Chondrocyte (in vitro differentiated cells): Measurements from ENCODE around the gene ARRB2. TPM values are rescaled to one million over a fixed set of nuclear protein-coding genes. Genes with fewer than 3 reads are reported as not detected.

ENCODE experiments used
- DNase-seq: peaks from one replicate; pipeline ENCODE4 v3.0.0; 2021; ENCODE audit warnings: mixed read lengths, low spot score
- H3K27ac Mint-ChIP-seq: one replicate; pipeline ENCODE4 v1.8.0; 2021; ENCODE audit warnings: mild to moderate bottlenecking, moderate library complexity, mixed read lengths; ENCODE audit not compliant: unreplicated experiment
- H3K27me3 Mint-ChIP-seq: 2 replicates; pipeline ENCODE4 v1.8.0; 2021; ENCODE audit warnings: low read depth, mixed read lengths
- H3K36me3 Mint-ChIP-seq: 2 replicates; pipeline ENCODE4 v1.8.0; 2021; ENCODE audit warnings: low read depth, mixed read lengths
- H3K4me1 Mint-ChIP-seq: 2 replicates; pipeline ENCODE4 v1.8.0; 2021; ENCODE audit warnings: low read depth, mild to moderate bottlenecking, mixed read lengths
- H3K4me3 Mint-ChIP-seq: one replicate; pipeline ENCODE4 v1.8.0; 2021; ENCODE audit warnings: mild to moderate bottlenecking, moderate library complexity, mixed read lengths; ENCODE audit not compliant: unreplicated experiment
- H3K9me3 Mint-ChIP-seq: 2 replicates; pipeline ENCODE4 v1.8.0; 2021; ENCODE audit warnings: low read depth, mixed read lengths
- CTCF ChIP-seq: fragments of 200-600 bp; sonication (generic); IDR thresholded peaks from 2 replicates; pipeline ENCODE4 v1.5.0; 2021; ENCODE audit warnings: antibody characterized with exemption, mild to moderate bottlenecking, moderate library complexity
- total RNA-seq: library from RNA; stranded (reverse); gene quantifications from 3 replicates; pipeline ENCODE4 v1.2.1, GENCODE V29; 2021

The ARRB2 gene
- total RNA-seq, 1 donor from 2014 or later: 7.2 TPM

- no peaks in the 10 kb centered on the region for H3K36me3 Mint-ChIP-seq
- H3K4me1 Mint-ChIP-seq: peaks cover 5% of the 10 kb centered on the region
- no peak for TF ChIP-seq CTCF
- DNase-seq: no peak
- H3K9me3 Mint-ChIP-seq: no peaks in the 10 kb centered on the region
- no peak overlapping the region for H3K4me3 Mint-ChIP-seq
- H3K27ac Mint-ChIP-seq: no peak overlapping the region
- H3K27me3 Mint-ChIP-seq: peaks cover 2% of the 10 kb centered on the region
These were observed 10.4 kb downstream of the ARRB2 start for GRCh38 chr17:4720787-4721186.

- TF ChIP-seq CTCF: no peak
- Mint-ChIP-seq H3K4me1 (peaks cover 5% of the 10 kb centered on the region), H3K4me3 (no peak overlapping the region), H3K36me3 (no peaks in the 10 kb centered on the region), H3K9me3 (no peaks in the 10 kb centered on the region), H3K27me3 (peaks cover 3% of the 10 kb centered on the region), H3K27ac (no peak overlapping the region)
- no peak for DNase-seq
These were observed 11.0 kb downstream of the ARRB2 start for GRCh38 chr17:4721203-4722135.

GRCh38 chr17:4722678-4723240 lies 12.3 kb downstream of the ARRB2 start:
- H3K36me3 Mint-ChIP-seq: no peaks in the 10 kb centered on the region
- H3K9me3 Mint-ChIP-seq: no peaks in the 10 kb centered on the region
- H3K27ac Mint-ChIP-seq: no peak overlapping the region
- peaks cover 3% of the 10 kb centered on the region for H3K27me3 Mint-ChIP-seq
- no peak for TF ChIP-seq CTCF
- H3K4me1 Mint-ChIP-seq: peaks cover 5% of the 10 kb centered on the region
- no peak for DNase-seq
- no peak overlapping the region for H3K4me3 Mint-ChIP-seq

GRCh38 chr17:4724650-4725049 lies 14.2 kb downstream of the ARRB2 start:
- H3K27ac Mint-ChIP-seq: no peak overlapping the region

More at GRCh38 chr17:4724650-4725049, 14.2 kb downstream of the ARRB2 start:
- Mint-ChIP-seq H3K27me3 (peaks cover 3% of the 10 kb centered on the region), H3K36me3 (no peaks in the 10 kb centered on the region), H3K4me3 (no peak overlapping the region), H3K4me1 (peaks cover 5% of the 10 kb centered on the region), H3K9me3 (no peaks in the 10 kb centered on the region)
- no peak for TF ChIP-seq CTCF
- DNase-seq: no peak
